HG03575 (cell line): ENCODE measurements around the gene RRAD.

Source experiments
- ATAC-seq: cut with Tn5 transposase; IDR thresholded peaks from one replicate; pipeline ENCODE4 v1.9.1; 2021; ENCODE audit not compliant: unreplicated experiment, insufficient number of reproducible peaks, low FRiP score; ENCODE audit errors: extremely low read depth

Gene RRAD

DNA sequence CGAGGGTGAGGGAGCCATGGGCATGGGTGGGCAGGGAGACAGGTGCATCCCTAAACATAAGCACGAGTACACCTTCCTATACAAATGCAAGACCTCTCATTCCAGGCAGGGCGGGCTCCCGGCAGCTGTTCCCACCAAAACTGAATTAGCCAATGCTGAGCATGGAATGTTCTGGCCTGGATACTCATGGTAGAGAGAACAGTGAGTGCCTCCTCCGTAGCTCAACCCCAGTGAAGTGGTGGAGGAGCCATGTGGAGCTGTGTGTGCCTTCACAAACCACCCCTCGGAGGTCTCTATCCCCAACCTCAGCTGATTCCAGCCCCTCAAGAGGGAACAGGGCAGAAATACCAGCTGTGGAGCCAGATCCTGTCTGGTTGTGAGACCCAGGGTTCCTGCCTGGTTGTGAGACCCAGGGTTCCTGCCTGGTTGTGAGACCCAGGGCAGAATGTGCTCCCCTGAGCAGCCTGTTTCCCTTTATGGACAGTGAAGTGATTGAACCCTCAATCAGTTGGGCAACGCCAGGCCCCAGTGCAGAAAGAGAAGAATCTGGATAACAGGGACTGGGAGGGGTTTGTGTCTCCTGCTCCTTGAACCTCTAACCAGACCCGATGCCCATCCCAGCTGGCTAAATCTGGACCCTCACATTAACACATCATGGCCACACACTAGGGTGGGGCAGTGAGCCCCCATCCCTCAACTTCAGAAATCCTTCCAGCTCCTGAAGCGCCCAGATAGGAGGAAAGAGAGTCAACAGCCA lies 4.2 kb downstream of the RRAD start:
- no peak for ATAC-seq

DNA sequence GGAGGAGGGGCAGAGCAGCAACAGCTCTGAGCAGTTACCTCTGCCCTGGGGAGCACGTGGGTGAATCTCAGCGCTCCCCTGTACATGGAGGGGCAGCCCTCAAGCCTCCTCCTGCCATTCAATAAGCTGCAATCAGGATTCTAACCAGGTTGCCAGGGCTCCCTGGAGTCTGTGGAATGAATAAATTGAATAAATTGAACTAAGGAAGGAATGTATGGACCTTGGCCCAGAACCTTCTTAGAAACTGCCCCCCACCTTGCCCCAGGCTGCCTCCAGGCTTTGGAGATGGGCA lies 5.1 kb downstream of the RRAD start:
- no peak for ATAC-seq

- no peak for ATAC-seq
Observed at GRCh38 chr16:66919569-66920298, 5.6 kb downstream of the RRAD start.

- no peak for ATAC-seq
Observed at GRCh38 chr16:66918803-66919568, 6.3 kb downstream of the RRAD start, which contains the start of gene CDH16. Gene CDH16 (minus strand): TSS chr16:66918885. CDS start chr16:66918065, 820 bp downstream.

- ATAC-seq = no peak
Observed at GRCh38 chr16:66918355-66918754, 7.0 kb downstream of the RRAD start.

GRCh38 chr16:66917741-66918140 lies 7.6 kb downstream of the RRAD start:
- no peak for ATAC-seq

- ATAC-seq = no peak
Observed at GRCh38 chr16:66916518-66916917, 8.8 kb downstream of the RRAD start.

DNA sequence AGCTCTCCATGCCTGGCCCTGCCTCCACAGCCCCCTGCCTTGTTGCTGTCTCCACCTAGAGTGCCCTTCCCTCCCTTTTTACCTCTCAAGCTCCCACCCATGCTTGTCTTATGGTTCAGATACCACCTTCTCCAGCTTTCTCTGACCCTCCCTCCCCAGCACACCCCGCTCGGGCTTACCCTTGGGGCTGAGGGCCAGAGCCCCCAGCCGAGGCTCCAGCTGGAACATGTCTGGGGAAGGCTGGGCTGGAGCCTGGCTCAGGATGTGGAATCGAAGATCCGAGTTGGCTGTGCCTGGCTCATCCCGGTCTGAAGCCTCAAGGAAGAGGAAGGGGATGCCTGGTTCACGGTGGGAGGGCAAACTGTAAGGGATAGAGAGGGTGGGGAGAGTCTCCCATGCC lies 10.3 kb downstream of the RRAD start:
- ATAC-seq = no peak

- no peak for ATAC-seq
Observed at GRCh38 chr16:66914541-66914940, 10.8 kb downstream of the RRAD start.

DNA sequence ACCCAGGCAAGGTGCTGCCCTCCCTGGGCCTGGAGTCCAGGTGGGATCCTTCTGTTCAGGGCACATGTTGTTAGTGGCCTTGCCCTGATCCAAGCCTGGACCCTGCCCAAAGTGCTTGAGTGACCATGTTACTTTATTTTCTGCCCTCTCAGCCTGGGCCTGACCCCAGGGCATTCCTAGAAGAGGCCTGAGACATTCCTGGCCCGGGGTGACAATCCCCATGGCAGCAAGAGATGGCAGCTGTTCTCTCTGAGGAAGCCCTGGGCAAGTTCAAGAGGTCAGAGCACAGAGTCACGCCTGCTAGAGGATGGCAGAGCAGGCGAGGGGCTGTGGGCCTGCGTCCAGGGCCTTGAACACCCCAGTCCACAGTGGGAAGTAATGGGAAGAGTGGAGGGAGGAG lies 11.6 kb downstream of the RRAD start:
- no peak for ATAC-seq

DNA sequence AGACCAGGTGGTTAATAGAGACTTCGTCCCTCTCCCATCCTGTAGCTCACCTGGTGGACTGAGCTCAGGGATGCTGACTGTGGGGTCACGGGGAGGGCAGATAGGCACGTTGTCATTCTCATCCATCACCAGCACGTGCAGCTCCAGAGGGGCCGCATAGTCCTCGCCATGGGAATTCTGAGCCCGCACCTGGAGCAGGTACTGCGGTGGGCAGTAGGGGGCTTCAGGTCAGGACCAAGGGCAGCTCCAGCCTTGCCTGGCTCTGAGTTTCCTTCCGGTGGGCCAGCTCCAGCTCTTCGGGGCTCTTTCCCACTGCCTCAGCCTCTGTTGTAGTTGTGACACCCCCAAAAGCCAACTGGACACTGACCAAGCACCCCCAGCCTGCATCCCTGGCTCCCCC lies 12.3 kb downstream of the RRAD start:
- ATAC-seq = no peak

GRCh38 chr16:66911801-66912200 lies 13.5 kb downstream of the RRAD start:
- no peak for ATAC-seq

DNA sequence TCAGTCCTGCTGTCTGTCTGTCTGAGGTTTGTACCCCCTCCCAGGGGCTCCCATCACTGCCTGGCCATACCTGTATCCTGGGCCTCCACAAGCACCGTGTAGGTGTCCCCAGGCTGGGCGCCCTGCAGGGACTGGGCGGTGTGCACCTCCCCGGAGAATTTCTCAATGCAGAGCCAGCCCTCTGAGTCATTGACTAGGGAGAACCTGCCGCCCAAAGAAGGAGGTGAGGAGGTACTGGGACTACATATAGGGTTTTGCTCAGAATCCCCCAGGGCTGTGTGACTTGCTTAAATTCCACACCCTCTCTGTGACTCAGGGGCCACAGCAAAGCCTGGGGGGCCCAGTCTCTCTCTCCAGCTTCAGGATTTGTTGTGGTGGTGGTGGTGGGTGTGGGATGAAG lies 14.2 kb downstream of the RRAD start:
- ATAC-seq = no peak

GRCh38 chr16:66910175-66910940 lies 15.0 kb downstream of the RRAD start:
- no peak for ATAC-seq

DNA sequence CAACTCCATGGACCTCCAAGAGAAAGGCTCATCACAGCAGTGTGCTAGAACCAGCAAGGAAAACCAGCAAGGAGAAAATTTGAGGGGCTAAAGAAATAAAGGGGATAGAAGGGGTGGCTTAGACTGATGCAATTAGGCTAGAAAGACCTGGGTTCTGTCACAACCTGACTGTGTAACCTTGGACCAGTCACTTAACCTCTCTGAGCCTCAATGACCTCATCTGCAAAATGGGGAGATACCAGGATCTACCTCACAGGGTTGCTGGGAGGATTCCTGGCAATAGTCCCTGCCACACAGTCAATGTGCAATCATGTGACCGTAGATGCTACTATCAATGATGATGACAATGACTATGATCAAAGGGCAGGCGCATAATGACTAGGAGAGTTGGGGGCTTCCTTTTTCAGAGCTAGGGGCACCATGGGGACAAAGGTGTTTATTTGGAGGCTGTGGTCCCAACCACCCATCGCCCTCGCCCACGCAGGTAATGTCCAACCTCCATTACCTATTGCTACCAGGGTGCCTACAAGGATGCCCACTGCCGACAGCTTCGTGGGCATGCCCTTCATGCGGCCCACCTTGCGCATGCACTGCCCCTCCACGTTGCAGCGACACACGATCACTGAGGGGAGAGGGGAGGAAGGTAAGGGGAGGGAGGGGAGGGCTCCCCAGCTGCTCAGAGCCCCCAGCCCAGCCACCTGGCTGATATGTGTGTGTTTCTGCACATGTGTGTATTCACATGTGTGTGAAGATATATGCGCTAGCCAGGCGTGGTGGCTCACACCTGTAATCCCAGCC lies 16.4 kb downstream of the RRAD start:
- no peak for ATAC-seq

- ATAC-seq = no peak
Observed at GRCh38 chr16:66908116-66908515, 17.2 kb downstream of the RRAD start.

DNA sequence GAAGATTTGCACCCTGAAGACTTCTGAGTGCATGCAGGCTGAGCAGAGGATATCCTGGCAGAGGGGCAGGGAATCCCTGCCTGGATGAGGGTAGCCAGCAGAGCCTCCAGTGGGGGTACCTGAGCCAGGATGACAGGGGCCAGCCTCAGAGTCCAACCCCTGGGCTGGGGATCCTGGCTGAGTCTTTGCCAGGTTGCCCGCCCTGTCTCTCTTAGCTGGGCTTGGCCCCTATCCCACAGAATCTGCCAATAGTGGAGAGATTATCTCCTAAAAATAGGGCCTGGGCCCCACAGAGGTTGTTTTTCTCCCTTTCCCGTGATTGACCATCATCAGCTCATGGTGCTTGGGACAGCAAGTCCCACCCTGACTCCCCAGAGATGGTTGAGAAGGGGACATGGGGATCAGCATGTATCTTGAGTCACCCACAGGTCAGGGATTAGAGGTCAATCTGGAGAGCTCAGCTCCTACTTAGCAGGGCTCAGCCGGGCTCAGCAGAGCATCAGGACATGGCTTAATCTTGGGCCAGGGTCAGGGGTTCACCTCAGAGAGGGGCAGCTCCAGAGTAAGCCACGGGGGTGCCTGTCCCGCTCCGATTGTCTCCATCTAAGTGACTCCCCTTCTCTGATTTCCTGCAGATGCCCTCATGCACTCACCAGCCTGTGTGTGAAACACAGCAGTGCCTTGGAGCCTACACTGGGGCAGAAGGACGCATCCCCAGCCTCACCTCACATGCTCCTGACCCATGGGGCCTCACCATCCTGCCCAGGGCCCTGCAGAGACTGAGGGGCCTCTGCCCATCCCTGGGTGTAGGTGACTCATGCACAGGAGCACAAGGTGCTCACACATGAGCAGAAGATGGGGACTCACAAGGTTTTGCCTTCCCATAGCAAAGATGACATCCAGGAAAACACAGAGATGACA lies 18.2 kb downstream of the RRAD start:
- no peak for ATAC-seq
